ENCODE measurements around the gene ASTN2.
"Not testable (repeated sequence)": the region's sequence is repeated elsewhere in the genome, so short reads cannot be mapped to it uniquely, and the experiment has no call there.

The ASTN2 gene

DNA sequence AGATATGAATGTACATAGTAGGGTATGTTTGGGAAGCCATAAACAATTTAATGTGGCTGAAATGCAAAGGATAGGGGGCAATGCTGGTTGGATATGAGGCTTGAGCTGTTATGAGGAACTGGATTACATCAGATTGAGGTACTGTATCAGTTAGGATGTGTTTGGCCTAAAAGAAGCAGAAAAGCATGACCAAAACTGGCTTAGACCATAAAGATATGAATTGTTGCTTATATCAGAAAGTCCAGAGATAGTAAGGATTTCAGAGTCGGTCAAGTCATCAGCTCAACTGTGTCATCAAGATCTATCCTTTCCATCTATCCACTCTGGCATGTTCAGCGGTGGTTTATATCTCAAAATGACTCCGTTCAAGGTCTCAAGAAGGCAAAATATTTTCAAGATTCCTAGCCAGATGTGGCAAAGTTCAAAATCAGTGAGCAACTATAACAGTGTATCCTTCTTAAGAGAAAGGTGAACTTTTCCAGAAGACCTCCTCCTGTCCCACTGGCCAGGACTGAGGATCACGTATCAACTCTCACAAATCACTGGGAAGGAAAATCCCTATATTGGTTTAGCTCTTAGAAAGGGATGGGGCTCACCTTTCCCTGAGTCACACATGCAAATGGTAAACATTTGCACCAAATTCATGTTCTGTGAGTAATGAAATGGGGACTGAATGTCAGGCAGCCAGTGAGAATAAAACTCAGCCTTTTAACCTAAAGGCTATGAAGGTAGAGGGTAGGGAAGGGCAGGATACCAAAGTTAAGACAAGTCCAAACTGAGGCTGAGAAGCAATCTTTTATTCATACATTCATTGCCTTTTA, 469.9 kb downstream of the ASTN2 start:
- no peak for DNase-seq

DNA sequence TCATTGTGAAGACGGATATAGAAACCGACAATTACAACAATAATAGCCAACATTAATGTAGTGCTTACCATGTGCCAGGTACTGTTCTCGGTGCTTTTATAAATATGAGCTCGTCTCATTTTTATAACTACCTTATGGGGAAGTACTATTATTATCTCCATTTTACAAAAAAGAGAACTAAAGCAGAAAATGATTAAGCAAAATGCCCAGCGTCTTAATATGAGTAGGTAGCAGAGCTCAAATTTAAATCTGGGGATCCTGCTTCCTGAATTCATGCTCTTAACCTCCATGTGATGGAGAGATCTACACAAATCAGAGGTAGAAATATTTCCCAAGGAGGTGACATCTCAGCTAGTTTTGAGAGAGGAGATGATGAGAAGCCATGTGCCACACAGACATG, 470.9 kb downstream of the ASTN2 start:
- no peak for DNase-seq

DNA sequence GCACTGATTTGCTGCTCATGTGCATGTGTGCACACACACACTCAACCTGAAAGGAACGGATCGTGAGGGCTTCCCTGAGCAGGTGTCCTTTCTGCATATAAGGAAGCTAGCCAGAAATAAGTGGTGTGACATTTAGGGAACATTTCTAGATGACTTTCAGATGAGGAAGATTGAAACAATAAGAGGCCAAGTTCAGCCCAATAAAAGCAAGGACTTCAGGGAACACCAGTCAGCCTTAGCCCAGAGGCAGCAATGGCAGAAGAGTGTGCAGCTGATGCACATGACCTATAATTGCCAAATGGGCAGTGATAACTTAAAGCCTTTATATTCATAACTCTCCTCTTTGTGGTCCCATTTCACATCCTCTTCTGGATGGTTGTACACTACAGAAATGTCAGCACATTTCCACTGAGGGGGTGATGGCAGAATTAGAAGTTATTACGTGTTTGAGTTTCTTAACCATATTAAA, 472.2 kb downstream of the ASTN2 start:
- no peak for DNase-seq

DNA sequence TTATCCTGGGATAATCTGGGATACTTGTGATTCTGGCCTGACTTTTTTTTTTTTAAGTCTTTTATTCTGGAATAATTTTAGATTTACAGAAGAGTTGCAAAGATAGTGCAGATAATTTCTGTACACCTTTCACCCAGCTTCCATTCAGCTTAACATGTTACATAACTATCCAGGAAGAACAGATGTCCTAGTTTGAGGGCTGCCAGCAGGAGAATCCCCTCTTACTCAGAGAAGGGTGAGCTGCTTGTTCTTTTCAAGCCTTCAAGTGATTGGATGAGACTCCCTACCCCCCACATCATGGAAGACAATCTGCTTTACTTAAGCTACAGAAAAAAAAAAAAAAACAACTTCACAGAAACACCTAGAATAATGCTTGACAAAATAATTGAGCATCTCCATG, 473.6 kb downstream of the ASTN2 start:
- no peak for DNase-seq

GRCh38 chr9:116940614-116941215, 474.1 kb downstream of the ASTN2 start:
- DNase-seq = no peak

DNA sequence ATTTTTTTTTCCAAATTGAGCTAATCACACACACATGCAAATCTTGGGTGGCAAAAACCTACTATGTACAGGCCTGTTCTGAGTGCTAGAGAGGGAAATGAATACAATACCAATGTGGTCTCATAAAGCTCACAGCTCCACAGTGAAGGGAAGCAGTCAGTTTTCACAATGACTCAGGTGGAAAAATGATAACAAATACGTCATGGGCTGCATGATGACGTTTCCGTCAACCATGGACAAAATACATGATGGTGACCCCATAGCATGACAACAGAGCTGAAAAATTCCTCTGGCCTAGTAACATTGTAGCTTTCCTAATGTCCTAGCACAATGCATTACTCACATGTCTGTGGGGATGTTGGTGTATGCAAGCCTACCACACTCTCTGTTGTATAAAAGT, 475.2 kb downstream of the ASTN2 start:
- no peak for DNase-seq

DNA sequence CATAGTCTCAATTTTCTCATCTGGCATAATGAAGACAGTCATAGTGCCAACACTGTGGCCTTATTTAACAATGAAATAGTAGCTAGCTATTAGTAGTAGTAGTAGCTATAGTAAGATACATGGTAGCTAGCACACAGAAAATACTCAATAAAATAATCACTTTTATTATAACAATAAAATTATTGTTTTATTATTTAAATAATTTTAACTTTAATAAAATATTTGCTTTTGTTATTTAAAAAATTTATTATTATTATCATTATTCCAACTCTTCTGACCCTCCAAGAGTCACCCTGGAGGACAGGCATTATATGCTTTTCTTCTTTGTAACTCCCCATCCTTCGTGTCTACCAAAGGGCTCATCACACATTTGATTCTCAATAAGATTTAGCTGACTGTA, 475.7 kb downstream of the ASTN2 start:
- no peak for DNase-seq

DNA sequence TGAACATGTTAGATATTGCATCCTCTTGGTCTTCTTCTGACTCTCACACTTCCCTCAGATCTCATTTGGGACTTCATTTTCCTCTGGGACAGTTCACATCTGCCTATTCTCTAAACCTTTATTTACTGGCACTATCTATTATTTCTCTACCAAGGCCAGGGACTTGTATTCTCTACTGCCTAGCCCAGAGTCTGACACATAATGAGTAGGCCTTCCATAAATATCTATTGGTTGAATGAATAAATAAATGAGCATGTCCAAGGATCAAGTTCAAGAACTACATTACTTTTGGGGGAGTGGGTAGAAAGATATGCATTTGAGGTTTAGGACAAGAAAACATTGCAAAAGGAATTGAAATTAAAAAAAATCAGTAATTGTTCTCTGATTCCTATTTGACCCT, 477.5 kb downstream of the ASTN2 start:
- no peak for DNase-seq

GRCh38 chr9:116935149-116935897, 479.5 kb downstream of the ASTN2 start:
- DNase-seq = no peak

DNA sequence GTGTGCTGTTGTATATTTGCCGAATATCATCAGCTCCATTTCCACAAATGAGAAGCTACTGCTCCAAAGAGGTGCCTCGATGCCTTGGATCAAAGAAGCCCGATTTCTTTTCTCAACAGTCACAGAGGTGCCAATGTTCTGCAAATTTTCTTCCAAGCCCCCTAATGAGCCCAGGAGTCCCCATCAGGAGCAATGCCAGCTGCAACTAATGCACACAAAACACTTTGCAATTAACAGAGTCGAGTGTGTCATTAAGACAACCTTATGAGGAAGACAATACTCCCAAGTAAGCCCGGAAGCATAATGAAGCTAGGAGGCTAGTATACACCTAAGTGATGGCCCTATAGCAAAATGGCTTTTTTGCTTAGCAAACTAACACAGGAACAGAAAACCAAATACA, 480.7 kb downstream of the ASTN2 start:
- no peak for DNase-seq

DNA sequence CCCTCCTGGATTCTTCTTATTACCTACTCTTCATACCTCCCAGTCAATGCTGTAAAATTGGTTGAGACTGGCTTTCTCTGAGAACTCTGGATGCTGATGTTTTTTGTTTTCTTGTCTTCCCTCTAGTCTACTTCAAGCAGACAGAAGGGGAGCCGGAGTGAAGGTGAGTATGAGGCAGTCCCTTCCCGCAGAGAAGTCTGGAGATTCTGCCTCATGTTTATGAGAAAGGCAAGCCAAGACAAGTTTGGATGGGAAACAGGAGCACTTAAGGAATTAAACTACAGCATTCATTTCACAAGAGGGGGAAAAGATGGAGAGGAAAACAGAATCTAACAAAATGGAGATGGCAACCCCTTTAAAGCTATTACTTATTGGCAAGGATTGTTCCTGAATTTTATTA, 481.6 kb downstream of the ASTN2 start:
- DNase-seq = no peak

GRCh38 chr9:116929621-116930020, 485.2 kb downstream of the ASTN2 start:
- no peak for DNase-seq

DNA sequence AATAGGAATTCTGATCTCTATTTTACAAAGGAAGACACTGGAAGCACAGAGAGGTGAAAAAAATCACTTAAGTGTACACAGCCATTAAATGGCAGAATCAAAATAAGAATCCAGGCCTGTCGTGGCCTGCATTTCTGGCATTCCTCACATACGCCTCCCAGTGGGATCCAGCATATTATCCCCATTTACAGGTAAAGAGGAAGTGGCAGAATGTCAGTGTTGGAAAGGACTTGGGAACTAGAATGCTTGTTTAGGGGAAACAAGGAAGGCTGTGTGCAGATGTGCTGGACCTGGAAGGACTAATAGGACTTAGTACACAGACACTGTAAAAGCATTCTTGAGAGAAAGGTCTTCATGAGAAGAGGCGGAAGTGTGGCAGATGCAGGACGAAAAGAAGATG, 486.0 kb downstream of the ASTN2 start:
- DNase-seq = no peak

DNA sequence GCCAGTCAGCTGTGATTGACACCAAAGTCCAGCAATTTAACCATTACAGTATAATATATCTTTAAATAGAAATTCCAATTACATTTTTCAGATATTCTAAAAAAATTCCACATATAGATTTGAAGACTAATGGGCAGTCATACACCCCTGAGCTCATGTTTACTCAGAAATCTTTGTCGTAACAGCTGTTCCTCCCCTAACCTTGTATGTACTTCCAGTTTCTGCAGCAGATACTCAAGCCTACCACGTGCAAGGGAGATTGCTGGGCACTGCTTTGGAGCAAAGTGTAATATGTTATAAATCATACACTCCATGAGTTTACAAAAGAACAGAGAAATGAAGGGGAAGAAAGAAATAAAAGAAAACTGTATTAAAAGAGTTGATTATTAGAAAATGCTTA, 486.6 kb downstream of the ASTN2 start:
- DNase-seq = no peak

GRCh38 chr9:116927726-116928125, 487.1 kb downstream of the ASTN2 start:
- DNase-seq = no peak

DNA sequence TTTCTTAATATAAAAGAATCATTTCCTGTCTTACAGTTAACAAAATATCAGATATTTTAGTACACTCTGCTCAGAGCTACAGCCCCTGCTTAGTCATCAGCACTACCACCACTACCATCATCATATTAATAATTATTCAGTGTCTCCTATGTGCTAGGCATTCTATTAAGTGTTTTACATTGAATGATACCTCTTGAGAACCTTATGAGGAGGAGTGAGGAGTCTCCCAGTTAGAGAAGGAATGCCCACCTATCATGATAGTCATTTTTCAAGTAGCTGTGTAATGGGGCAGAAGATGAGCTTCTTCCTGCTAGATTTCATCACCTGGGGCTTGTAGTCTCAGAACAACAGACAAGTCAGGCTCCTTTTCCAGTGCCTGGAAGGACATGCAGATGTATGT, 489.7 kb downstream of the ASTN2 start:
- no peak for DNase-seq

DNA sequence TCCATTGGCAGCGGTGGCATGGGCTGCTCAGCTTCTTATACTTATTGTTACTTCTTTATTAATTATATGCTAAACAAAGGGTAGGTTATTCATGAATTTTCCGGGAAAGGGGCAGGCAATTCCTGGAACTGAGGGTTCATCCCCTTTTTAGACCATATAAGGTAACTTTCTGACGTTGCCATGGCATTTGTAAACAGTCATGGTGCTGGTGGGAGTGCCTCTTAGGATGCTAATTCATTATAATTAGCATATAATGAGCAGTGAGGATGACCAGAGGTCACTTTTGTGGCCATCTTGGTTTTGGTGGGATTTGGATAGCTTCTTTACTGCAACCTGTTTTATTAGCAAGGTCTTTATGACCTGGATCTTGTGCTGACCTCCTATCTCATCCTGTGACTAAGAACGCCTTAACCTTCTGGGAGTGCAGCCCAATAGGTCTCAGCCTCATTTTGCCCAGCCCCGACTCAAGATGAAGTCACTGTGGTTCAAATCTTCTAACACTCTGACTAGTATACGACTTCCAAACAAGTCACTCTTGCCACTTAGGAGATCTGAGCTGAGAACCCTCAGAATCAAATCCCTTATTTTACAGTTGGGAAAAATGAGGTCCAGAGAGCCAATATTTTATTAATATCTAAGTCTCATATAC, 490.3 kb downstream of the ASTN2 start:
- DNase-seq = no peak

DNA sequence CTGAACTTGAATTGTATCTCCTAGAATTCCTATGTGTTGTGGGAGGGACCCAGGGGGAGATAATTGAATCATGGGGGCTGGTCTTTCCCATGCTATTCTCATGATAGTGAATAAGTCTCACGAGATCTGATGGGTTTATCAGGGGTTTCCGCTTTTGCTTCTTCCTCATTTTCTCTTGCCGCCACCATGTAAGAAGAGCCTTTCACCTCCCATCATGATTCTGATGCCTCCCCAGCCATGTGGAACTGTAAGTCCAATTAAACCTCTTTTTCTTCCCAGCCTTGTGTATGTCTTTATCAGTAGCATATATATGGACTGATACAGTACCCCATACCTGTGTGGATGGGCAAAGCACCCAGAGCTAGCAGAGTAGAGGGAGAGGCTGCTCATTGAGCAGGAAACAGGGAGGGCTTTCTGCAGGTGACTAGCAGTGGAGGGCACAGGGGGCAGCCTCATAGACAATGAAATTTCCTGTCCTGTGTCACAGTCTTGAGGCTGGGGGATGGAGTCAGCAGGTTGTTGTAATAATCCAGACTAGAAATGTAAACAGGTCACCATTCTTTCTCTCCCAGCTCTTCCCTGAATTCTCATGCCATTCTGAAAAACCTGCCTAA, 496.9 kb downstream of the ASTN2 start:
- not testable (repeated sequence) for DNase-seq

GRCh38 chr9:116913536-116913935, 501.3 kb downstream of the ASTN2 start:
- DNase-seq = no peak

GRCh38 chr9:116910201-116910600, 504.7 kb downstream of the ASTN2 start:
- DNase-seq = no peak

GRCh38 chr9:116907989-116908388, 506.9 kb downstream of the ASTN2 start:
- no peak for DNase-seq

DNA sequence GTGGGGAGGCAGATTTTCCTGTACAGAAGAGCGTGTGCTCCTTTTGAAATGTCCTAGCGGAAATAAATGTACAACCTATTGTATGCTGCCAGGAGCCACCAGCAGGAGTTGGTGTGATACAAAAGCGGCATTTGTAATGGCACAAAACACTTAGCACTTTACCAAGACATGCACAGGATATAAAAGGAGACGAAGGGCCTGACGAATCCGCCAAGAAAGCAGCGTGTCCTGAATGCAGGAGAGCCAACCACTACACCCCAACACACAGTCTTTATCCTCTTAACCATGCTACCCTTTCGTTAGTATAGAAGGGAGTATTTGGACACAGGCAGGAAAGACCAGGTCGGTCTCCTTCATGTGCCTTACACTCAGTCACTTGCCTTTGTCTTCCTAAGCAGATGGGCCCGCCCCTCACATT, 509.7 kb downstream of the ASTN2 start:
- DNase-seq = no peak

GRCh38 chr9:116904165-116904564, 510.7 kb downstream of the ASTN2 start:
- no peak for DNase-seq

Measured in NCI-H1092 (cell line).